NCI-H146 treated with DMSO at 0.1 percent for 48 hours (cell line): ENCODE measurements around the gene ADRB1.

Experiments used
- DNase-seq: peaks from one replicate; lab custom pipeline; 2025; ENCODE audit not compliant: unreplicated experiment; lab: John Stamatoyannopoulos, UW

The ADRB1 gene

GRCh38 chr10:114084215-114084614, 40.5 kb downstream of the ADRB1 start:
- DNase-seq = no peak

- no peak for DNase-seq
Measured at GRCh38 chr10:114087255-114087654, 43.6 kb downstream of the ADRB1 start.

- no peak for DNase-seq
Measured at GRCh38 chr10:114087655-114088054, 44.0 kb downstream of the ADRB1 start.

GRCh38 chr10:114094795-114095194, 51.1 kb downstream of the ADRB1 start:
- DNase-seq = no peak

GRCh38 chr10:114095559-114096337, 52.1 kb downstream of the ADRB1 start:
- DNase-seq = no peak
